ENCODE data around the gene CHADL. TPM values are rescaled to one million over a fixed set of nuclear protein-coding genes. Genes with fewer than 3 reads are reported as not detected.
A peak's percentile ranks its signal among the peaks of the same experiment; 100 is the strongest.

The CHADL gene
- total RNA-seq = under 1 TPM; 0.40 to 0.45 TPM

DNA sequence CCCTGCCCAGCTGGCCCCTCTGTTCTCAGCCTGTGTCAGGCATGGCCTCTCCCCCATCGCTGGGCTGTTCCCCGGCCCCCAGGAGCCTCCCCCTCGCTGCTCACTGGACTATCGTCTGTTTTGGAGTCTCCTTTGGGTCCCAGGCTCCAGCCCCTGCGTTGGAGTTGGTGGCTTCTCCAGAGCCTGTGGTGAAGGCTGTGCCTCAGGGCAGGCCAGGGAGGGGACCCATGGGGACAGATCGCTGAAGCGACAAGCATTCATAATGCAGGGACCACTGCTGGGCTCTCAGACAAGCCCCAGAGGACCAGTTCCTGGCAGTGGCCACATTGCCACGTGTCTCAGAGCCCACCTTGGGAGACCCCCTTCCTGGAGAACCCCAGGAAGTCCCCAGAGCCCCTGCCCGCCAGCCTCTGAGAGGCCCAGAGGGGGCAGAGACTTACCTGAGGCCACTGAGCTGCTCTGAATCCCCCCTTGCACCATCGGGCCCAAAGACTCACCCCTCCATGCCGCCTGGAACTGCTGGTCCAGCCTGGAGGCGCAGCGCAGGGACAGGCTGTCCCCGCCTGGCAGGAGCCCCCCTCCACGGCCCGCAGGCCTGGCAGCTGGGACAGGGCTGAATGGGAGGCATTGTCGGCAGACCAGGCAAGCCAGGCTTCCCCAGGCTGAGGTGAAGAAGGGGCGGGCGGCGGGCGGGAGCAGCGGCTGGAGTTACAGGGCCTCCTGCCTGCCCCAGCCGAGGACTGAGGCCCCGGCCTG lies at the start of gene CHADL:
Gene CHADL, minus strand, starts transcription at position 555 of the 756 bp plus-strand sequence. Its CDS starts 50 bp downstream, at position 505.
- no peak for ATAC-seq
- Mint-ChIP-seq H3K36me3 (no peaks in the 10 kb centered on the region), H3K27me3 (peaks cover 0 to 3% of the 10 kb centered on the region in 2 donors), H3K9me3 (no peaks in the 10 kb centered on the region), H3K27ac (no peak within 1 kb of the TSS), H3K4me3 (no peak within 1 kb of the TSS), H3K4me1 (ENCODE audit: low read depth in 2 of 2) (peaks cover 5 to 6% of the 10 kb centered on the region in 2 donors)
- DNase-seq (ENCODE audit: low spot score) = no peak

- no peak overlapping the region for H3K4me3 Mint-ChIP-seq
- H3K36me3 Mint-ChIP-seq = no peaks in the 10 kb centered on the region
- ATAC-seq (no peak), DNase-seq (ENCODE audit: low spot score) (no peak)
- H3K27ac Mint-ChIP-seq = no peak overlapping the region
- H3K4me1 Mint-ChIP-seq (ENCODE audit: low read depth in 2 of 2) = peaks cover 12 to 19% of the 10 kb centered on the region in 2 donors
- no peaks in the 10 kb centered on the region for H3K27me3 Mint-ChIP-seq
- H3K9me3 Mint-ChIP-seq = no peaks in the 10 kb centered on the region
Measured at GRCh38 chr22:41289671-41290070, 48.9 kb upstream of the CHADL start.

DNA sequence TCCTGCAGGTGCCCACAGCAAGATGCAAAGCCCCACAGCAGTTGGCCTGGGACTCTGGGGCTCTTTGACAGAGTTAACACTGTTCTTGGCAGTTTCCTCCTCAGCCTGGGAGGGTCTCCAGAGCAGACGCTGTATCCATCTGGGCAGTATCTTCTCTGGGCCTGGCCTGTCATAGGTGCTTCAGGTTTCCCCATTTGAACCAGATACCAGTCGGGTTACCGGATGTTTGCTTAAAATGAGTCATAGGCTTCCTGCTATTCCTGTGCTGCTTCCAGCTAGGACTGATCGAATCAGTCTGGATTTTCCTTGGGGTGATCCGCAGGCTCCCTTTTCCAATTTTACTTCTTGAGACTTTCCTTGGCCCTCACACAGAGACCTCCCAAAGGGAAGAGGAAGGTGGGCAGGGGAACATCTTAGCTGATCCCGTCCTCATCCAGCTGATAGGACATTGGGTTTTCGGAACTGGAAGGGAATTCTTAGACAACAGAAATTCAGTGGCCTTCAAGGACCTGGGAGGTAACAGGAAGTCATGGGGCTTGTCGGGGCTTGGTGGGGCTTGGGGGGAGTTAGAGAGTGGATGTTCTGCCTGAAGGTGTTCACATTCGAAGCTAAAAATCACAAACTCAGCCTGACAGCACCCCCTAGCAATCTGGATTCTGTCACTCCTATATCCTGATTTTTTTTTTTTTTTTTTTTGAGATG lies 47.7 kb upstream of the CHADL start:
- DNase-seq (ENCODE audit: low spot score) = no peak
- Mint-ChIP-seq H3K27ac (peak overlapping the region; percentile 17 to 72), H3K4me3 (peak overlapping the region; percentile 72), H3K36me3 (peaks cover 4% of the 10 kb centered on the region), H3K4me1 (ENCODE audit: low read depth in 2 of 2) (peaks cover 15 to 22% of the 10 kb centered on the region in 2 donors), H3K9me3 (no peaks in the 10 kb centered on the region), H3K27me3 (no peaks in the 10 kb centered on the region)
- no peak for ATAC-seq

DNA sequence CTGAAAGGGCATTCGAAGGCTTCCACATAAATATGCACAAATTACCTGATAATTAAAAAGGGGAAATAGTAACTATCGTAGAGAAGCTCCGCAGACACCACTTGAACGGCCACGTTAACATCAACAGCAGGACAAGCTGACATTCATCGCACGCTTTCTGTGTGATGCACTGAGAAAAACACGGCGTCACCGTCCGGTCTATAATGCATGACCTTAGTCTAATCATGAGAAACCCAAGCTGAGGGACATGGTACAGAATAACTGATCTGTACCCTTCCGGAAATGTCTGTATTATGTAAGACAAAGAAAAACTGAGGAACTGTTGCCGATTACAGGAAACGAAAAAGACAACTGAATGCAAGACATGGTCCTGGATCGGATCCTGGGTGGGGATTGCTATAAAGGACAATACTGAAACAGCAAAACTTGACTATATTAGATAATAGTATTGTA lies 45.9 kb upstream of the CHADL start:
- H3K36me3 Mint-ChIP-seq = peaks cover 12% of the 10 kb centered on the region
- H3K27ac Mint-ChIP-seq = peak overlapping the region; percentile 88 to 94
- H3K9me3 Mint-ChIP-seq = no peaks in the 10 kb centered on the region
- H3K27me3 Mint-ChIP-seq = no peaks in the 10 kb centered on the region
- peaks cover 24 to 27% of the 10 kb centered on the region in 2 donors for H3K4me1 Mint-ChIP-seq (ENCODE audit: low read depth in 2 of 2)
- ATAC-seq (peak in 1 of 2 donors; percentile 39), DNase-seq (ENCODE audit: low spot score) (no peak)
- peak overlapping the region; percentile 88 for H3K4me3 Mint-ChIP-seq

- ATAC-seq = peak; percentile 98 to 99
- peak; percentile 100 for DNase-seq (ENCODE audit: low spot score)
- Mint-ChIP-seq H3K9me3 (no peaks in the 10 kb centered on the region), H3K36me3 (peaks cover 12% of the 10 kb centered on the region), H3K27me3 (no peaks in the 10 kb centered on the region), H3K27ac (peak within 1 kb of the TSS; percentile 88 to 94), H3K4me1 (ENCODE audit: low read depth in 2 of 2) (peaks cover 24 to 27% of the 10 kb centered on the region in 2 donors), H3K4me3 (peak within 1 kb of the TSS; percentile 88)
Measured at GRCh38 chr22:41285820-41286638, 45.3 kb upstream of the CHADL start, which contains the start of gene RANGAP1. TSS of gene RANGAP1 (minus strand) at chr22:41286187. CDS start at chr22:41281044, 5,143 bp downstream.

GRCh38 chr22:41285441-41285819 lies 44.7 kb upstream of the CHADL start:
- ATAC-seq = peak; percentile 73 to 79
- H3K27me3 Mint-ChIP-seq = no peaks in the 10 kb centered on the region
- H3K9me3 Mint-ChIP-seq = no peaks in the 10 kb centered on the region

DNA sequence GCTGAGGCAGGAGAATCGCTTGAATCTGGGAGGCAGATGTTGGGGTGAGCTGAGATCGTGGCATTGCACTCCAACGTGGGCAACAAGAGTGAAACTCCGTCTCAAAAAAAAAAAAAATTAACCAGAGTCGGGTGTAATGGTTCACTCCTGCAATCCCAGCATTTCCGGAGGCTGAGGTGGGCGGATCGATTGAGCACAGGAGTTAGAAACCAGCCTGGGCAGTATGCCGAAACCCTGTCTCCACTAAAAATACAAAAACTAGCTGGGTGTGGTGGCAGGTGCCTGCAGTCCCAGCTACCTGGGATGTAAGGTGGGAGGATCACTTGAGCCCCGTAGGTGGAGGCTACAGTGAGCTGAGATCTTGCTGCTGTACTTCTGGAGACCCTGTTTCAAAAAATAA lies 43.7 kb upstream of the CHADL start:
- no peaks in the 10 kb centered on the region for H3K27me3 Mint-ChIP-seq
- no peaks in the 10 kb centered on the region for H3K9me3 Mint-ChIP-seq
- DNase-seq (ENCODE audit: low spot score) (no peak), ATAC-seq (no peak)
- peak overlapping the region; percentile 88 for H3K4me3 Mint-ChIP-seq
- peaks cover 12% of the 10 kb centered on the region for H3K36me3 Mint-ChIP-seq
- H3K27ac Mint-ChIP-seq = peak overlapping the region; percentile 88 to 94
- H3K4me1 Mint-ChIP-seq (ENCODE audit: low read depth in 2 of 2) = peaks cover 24 to 28% of the 10 kb centered on the region in 2 donors

More at GRCh38 chr22:41285441-41285819, 44.7 kb upstream of the CHADL start:
- Mint-ChIP-seq H3K27ac (peak overlapping the region; percentile 88 to 94), H3K4me1 (ENCODE audit: low read depth in 2 of 2) (peaks cover 24 to 32% of the 10 kb centered on the region in 2 donors), H3K36me3 (peaks cover 12% of the 10 kb centered on the region), H3K4me3 (peak overlapping the region; percentile 88)
- DNase-seq (ENCODE audit: low spot score) = peak; percentile 92

DNA sequence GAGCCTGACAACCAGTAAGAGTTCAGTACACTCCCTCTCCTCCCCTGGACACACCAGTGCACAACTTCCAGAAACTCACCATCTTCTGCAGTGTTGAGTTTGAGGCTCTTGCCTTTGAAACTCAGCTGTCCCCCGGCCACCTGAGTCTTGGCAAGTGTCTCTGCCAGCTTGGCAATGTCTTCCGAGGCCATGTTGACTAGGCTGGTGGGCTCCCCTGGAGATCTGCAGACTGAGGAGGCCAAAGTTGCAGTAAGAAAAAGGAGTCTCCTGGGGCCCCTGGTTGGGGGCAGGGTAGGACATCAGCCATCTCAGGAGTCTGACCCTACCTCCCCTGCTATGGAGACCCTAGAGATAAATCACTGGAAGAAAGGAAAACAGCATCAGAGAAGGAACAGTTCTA lies 40.1 kb upstream of the CHADL start:
- Mint-ChIP-seq H3K4me3 (no peak overlapping the region), H3K36me3 (peaks cover 20% of the 10 kb centered on the region), H3K27ac (no peak overlapping the region), H3K9me3 (no peaks in the 10 kb centered on the region), H3K4me1 (ENCODE audit: low read depth in 2 of 2) (peaks cover 12 to 16% of the 10 kb centered on the region in 2 donors), H3K27me3 (no peaks in the 10 kb centered on the region)
- ATAC-seq = no peak
- no peak for DNase-seq (ENCODE audit: low spot score)

- Mint-ChIP-seq H3K27ac (no peak overlapping the region), H3K4me3 (no peak overlapping the region), H3K36me3 (peaks cover 20% of the 10 kb centered on the region), H3K27me3 (no peaks in the 10 kb centered on the region), H3K4me1 (ENCODE audit: low read depth in 2 of 2) (peaks cover 12 to 13% of the 10 kb centered on the region in 2 donors), H3K9me3 (no peaks in the 10 kb centered on the region)
- DNase-seq (ENCODE audit: low spot score) = no peak
- no peak for ATAC-seq
Measured at GRCh38 chr22:41280065-41280464, 39.3 kb upstream of the CHADL start.

DNA sequence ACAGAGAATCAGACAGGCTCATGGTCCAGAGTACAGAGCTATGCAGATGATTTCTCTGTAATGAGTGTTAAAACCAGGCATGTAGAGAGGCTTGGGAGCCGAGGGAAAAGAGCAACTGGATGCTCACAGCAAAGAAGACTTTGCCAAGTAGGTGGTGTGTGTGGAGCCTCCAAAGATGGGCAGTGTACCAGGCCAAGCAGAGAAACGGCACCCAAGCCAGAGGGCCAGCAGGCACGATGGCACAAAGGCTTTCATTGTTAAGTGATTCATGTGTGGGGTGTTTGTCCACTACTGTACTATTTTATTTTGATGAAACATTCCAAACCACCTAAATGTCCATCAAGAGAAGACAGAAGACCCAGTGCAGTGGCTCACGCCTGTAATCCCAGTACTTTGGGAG lies 34.1 kb upstream of the CHADL start:
- Mint-ChIP-seq H3K9me3 (no peaks in the 10 kb centered on the region), H3K4me1 (ENCODE audit: low read depth in 2 of 2) (no peaks in the 10 kb centered on the region), H3K36me3 (peaks cover 18% of the 10 kb centered on the region), H3K27ac (no peak overlapping the region), H3K27me3 (no peaks in the 10 kb centered on the region), H3K4me3 (no peak overlapping the region)
- DNase-seq (ENCODE audit: low spot score) = no peak
- no peak for ATAC-seq

GRCh38 chr22:41273128-41273527 lies 32.4 kb upstream of the CHADL start:
- DNase-seq (ENCODE audit: low spot score) (no peak), ATAC-seq (no peak)
- H3K27me3 Mint-ChIP-seq = no peaks in the 10 kb centered on the region
- H3K27ac Mint-ChIP-seq = no peak overlapping the region
- no peak overlapping the region for H3K4me3 Mint-ChIP-seq
- peaks cover 21% of the 10 kb centered on the region for H3K36me3 Mint-ChIP-seq
- peaks cover 0 to 3% of the 10 kb centered on the region in 2 donors for H3K4me1 Mint-ChIP-seq (ENCODE audit: low read depth in 2 of 2)
- H3K9me3 Mint-ChIP-seq = no peaks in the 10 kb centered on the region

GRCh38 chr22:41271787-41272186 lies 31.1 kb upstream of the CHADL start:
- DNase-seq (ENCODE audit: low spot score) (peak; percentile 26), ATAC-seq (no peak)
- H3K27me3 Mint-ChIP-seq = no peaks in the 10 kb centered on the region
- peaks cover 14% of the 10 kb centered on the region for H3K36me3 Mint-ChIP-seq
- no peak overlapping the region for H3K4me3 Mint-ChIP-seq
- no peak overlapping the region for H3K27ac Mint-ChIP-seq
- H3K4me1 Mint-ChIP-seq (ENCODE audit: low read depth in 2 of 2) = peaks cover 0 to 3% of the 10 kb centered on the region in 2 donors
- no peaks in the 10 kb centered on the region for H3K9me3 Mint-ChIP-seq

DNA sequence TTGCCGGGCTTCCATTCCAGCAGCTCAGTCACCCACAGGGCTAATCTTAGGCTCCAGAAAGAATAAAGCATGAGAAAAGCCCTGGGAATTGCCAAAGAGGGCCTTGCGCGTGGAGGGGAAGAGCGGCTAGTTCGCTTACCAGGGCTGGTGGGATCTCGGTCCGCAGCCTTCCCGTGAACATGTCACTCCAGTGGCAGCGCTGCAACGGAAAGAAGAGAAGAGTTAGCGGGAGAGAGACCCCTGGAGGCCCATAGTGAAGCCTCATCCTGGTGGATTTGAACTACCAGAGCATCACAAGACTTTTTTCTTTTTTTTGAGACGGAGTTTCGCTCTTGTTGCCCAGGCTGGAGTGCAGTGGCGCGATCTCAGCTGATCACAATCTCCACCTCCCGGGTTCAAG lies 27.2 kb upstream of the CHADL start:
- no peak for DNase-seq (ENCODE audit: low spot score)
- Mint-ChIP-seq H3K4me1 (ENCODE audit: low read depth in 2 of 2) (peaks cover 0 to 5% of the 10 kb centered on the region in 2 donors), H3K4me3 (no peak overlapping the region), H3K9me3 (no peaks in the 10 kb centered on the region), H3K36me3 (peaks cover 6% of the 10 kb centered on the region), H3K27me3 (no peaks in the 10 kb centered on the region), H3K27ac (no peak overlapping the region)
- no peak for ATAC-seq

Measured in natural killer cell treated with Interleukin-12 subunit alpha and Interleukin-12 subunit beta and Interleukin-15 and Interleukin-18, amount 100 ng/mL, for 72 hours (primary cell).